GM12872 (cell line): ENCODE results near the gene CACNA1H.

Experiments used
- TF ChIP-seq, protein P1 (sequence below): IDR thresholded peaks from 3 replicates; pipeline ENCODE4 v1.5.1; 2011; ENCODE audit warnings: low read depth, mild to moderate bottlenecking, low read length, moderate library complexity; ENCODE audit not compliant: insufficient read depth

CACNA1H gene

DNA sequence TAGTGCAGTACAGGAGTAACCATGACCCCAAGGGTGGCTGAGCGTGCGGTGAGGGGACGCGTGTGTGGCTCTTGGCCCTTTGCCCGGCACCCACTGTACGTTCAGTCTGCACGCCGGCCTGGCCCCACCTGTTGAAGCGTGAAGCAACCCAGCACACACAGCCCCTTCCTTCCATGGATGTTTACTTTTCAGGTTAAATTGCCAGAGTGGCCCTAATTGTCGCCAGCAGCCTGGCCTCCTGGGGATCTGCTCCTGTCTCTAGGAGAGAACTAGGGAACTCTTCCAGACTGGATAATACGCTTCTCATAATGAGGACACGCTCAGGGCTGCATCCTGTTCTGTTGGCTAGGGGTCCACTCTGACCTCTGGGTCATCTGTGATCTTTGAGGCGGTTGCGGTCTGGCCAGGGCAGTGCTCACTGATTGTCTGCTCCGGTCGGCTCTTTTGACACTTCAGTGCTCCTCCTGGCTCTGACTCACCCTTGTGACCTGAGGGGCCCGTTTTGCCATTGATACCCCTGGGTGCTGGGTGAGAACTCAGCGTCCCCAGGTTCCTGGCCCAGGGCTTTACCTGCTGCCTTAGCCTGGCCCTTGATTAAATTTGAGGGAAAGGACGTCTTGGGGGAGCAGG lies 44.4 kb downstream of the CACNA1H start:
- TF ChIP-seq, protein P1, sequence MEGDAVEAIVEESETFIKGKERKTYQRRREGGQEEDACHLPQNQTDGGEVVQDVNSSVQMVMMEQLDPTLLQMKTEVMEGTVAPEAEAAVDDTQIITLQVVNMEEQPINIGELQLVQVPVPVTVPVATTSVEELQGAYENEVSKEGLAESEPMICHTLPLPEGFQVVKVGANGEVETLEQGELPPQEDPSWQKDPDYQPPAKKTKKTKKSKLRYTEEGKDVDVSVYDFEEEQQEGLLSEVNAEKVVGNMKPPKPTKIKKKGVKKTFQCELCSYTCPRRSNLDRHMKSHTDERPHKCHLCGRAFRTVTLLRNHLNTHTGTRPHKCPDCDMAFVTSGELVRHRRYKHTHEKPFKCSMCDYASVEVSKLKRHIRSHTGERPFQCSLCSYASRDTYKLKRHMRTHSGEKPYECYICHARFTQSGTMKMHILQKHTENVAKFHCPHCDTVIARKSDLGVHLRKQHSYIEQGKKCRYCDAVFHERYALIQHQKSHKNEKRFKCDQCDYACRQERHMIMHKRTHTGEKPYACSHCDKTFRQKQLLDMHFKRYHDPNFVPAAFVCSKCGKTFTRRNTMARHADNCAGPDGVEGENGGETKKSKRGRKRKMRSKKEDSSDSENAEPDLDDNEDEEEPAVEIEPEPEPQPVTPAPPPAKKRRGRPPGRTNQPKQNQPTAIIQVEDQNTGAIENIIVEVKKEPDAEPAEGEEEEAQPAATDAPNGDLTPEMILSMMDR = no peak

DNA sequence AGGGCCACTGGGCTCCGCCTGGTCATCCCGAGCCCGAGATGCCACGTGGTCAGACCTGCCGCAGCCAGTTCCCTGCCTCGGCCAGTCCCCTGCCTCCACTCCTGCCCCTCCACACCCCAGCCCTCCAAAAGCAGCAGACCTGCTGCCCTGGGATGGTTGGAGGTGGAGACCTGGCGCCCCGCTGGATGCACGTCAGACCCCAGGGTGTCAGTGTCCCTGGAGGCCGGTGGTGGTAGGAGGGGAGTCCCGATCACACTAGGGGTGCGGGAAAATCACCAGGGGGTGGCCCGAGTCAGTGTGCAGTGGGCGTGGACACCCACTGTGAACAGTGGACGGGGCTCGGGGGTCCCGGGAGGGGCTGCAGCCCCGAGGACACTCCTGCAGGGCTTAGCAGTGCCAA lies 45.3 kb downstream of the CACNA1H start:
- TF ChIP-seq, protein P1 = no peak

DNA sequence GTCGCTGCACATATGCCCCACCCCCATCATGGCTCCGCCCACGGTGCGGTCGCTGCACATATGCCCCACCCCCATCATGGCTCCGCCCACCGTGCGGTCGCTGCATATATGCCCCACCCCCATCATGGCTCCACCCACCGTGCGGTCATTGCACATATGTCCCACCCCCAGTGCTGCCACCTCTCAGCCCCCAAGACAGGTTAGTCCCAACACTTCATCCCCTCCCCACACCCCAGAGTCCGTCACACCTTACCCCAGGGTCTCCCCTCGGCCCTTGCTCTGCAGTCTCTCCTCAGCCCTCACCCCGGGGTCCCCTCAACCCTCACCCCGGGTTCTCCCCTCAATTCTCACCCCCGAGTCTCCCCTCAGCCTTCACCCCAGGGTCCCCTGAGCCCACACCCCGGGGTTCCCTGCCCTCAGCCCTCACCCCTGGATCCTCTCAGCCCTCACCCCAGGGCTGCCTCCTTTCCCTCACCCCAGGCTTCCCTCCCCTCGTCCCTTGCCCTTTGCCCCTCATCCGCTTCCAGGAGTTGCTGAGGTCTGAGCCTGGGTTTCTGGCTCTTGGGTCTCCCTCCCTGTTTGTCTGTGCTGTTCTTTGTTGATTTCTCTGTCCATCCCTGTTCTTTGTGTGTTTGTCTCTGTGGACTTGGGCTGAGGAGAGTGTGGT lies 46.6 kb downstream of the CACNA1H start:
- TF ChIP-seq, protein P1 = no peak

DNA sequence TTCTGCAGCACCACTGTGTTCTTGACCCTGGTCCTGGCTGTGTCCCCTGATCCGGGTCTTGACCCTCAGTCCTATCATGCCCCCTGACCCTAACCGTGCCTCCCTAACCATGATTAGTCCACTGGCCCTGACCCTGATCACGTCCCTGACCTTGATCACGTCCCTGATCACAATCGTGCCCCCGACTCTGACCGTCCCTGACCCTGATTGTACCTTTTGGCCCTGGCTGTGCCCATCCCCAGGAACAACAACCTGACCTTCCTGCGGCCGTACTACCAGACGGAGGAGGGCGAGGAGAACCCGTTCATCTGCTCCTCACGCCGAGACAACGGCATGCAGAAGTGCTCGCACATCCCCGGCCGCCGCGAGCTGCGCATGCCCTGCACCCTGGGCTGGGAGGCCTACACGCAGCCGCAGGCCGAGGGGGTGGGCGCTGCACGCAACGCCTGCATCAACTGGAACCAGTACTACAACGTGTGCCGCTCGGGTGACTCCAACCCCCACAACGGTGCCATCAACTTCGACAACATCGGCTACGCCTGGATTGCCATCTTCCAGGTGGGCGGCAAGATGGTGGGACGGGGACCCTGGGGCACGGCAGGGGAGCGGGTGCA lies 47.2 kb downstream of the CACNA1H start:
- TF ChIP-seq, protein P1 = no peak

DNA sequence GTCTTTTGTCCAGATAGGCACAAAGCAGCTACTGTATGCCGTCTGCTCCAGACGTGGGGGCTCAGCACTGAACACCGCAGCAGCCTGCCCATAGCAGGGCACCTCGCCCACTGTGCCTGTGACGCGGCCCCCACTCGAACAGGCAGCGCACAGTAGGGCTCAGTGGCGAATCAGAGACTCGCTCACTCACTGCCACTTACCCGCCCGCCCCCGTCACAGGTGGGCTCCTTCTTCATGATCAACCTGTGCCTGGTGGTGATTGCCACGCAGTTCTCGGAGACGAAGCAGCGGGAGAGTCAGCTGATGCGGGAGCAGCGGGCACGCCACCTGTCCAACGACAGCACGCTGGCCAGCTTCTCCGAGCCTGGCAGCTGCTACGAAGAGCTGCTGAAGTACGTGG lies 48.5 kb downstream of the CACNA1H start:
- TF ChIP-seq, protein P1 = no peak

DNA sequence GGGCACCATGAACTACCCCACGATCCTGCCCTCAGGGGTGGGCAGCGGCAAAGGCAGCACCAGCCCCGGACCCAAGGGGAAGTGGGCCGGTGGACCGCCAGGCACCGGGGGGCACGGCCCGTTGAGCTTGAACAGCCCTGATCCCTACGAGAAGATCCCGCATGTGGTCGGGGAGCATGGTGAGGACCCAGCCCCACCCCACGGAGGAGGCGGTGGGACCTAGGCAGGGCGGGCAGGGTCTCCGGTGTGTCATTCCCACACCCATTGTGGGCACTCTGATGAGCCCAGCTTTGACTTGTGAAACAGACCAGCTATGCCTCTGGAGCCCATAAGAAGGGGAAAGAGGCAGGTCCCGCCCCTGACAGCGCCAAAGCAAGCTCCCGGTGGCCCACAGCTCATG lies 49.4 kb downstream of the CACNA1H start:
- TF ChIP-seq, protein P1 = no peak

DNA sequence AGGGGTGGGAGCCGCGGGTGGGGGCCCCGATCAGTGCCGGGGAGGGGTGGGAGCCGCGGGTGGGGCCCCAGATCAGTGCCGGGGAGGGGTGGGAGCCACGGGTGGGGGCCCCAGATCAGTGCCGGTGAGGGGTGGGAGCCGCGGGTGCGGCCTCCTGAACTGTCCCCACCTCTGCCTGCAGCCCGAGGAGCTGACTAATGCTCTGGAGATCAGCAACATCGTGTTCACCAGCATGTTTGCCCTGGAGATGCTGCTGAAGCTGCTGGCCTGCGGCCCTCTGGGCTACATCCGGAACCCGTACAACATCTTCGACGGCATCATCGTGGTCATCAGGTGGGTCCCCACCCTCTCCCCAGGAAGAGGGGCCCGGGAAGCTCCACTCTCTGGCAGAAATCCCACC lies 52.0 kb downstream of the CACNA1H start:
- TF ChIP-seq, protein P1 = no peak
